Activated naive CD8-positive, alpha-beta T cell treated with anti-CD3 and anti-CD28 coated beads, Interleukin-2, amount 50 U/mL, for 24 hours (primary cell): Measurements from ENCODE around the gene GUCY2C.
"Not testable (repeated sequence)": the region's sequence is repeated elsewhere in the genome, so short reads cannot be mapped to it uniquely, and the experiment has no call there.

ENCODE experiments used
- ATAC-seq: fragments of 150-1000 bp; cut with Tn5 transposase; one replicate; pipeline ENCODE4 v1.10.0; 2021
- DNase-seq: peaks from one replicate; pipeline ENCODE4 v3.0.0; 2021
- H3K27ac Mint-ChIP-seq: one replicate; pipeline ENCODE4 v1.8.0; 2021; ENCODE audit warnings: mild to moderate bottlenecking, mixed read lengths
- H3K27me3 Mint-ChIP-seq: one replicate; pipeline ENCODE4 v1.8.0; 2021; ENCODE audit warnings: mixed read lengths
- H3K36me3 Mint-ChIP-seq: one replicate; pipeline ENCODE4 v1.8.0; 2021; ENCODE audit warnings: low read depth, mixed read lengths
- H3K4me1 Mint-ChIP-seq: one replicate; pipeline ENCODE4 v1.8.0; 2021; ENCODE audit warnings: mixed read lengths
- H3K4me3 Mint-ChIP-seq: one replicate; pipeline ENCODE4 v1.8.0; 2021; ENCODE audit warnings: mild to moderate bottlenecking, moderate library complexity, mixed read lengths
- H3K9me3 Mint-ChIP-seq: one replicate; pipeline ENCODE4 v1.8.0; 2021; ENCODE audit warnings: mixed read lengths

The GUCY2C gene

DNA sequence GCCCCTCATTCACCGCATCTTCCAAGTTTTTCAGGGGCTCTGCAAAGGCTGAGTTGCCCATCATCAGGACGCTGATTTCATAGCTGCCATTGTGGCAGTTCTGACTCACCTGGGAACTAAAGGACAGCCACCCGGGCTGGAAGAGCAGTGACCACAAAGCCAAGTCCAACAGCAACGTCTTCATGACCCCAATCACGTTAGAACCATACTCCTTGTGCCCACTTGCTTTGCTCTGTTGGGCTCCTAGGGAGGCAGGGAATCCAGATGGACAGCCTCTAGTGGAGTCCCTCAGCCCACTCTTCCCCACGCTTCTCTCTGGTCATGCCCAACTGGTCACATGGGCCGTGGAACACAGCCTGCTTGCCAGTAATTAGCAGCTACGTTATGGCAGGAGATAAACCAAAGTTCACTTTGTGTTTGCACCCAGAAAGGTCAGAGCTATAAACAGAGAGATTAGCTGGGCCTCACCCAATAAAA lies at the start of gene GUCY2C:
TSS of gene GUCY2C (minus strand) at position 335 of the 477 bp plus-strand sequence. CDS start at position 184, 151 bp downstream.
- no peaks in the 10 kb centered on the region for H3K36me3 Mint-ChIP-seq
- no peaks in the 10 kb centered on the region for H3K27me3 Mint-ChIP-seq
- H3K27ac Mint-ChIP-seq = no peak within 1 kb of the TSS
- ATAC-seq = no peak
- no peaks in the 10 kb centered on the region for H3K4me1 Mint-ChIP-seq
- H3K4me3 Mint-ChIP-seq = no peak within 1 kb of the TSS
- DNase-seq = no peak
- no peaks in the 10 kb centered on the region for H3K9me3 Mint-ChIP-seq

DNA sequence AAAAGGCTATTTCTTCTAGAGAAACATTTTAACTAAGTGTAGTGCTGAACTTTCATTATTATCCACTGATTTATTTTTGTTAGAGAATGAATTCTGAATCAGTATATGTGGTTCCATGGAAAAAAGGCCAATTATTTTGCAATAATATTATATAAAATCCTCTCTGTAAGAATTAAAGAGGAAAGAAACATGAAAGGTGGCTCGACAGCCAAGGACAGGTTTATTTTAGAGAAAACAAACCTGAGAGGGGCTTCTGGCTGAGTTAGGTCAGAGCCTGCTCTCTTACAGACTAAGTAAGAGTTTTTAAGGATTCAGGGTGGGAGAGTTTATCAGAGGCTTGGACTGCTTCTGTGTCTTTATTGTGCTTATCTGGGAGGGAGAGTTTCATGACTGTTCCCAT lies 46.7 kb upstream of the GUCY2C start:
- ATAC-seq = no peak
- DNase-seq = no peak
- Mint-ChIP-seq H3K9me3 (peaks cover 21% of the 10 kb centered on the region), H3K36me3 (peaks cover 29% of the 10 kb centered on the region), H3K27me3 (no peaks in the 10 kb centered on the region), H3K27ac (no peak overlapping the region), H3K4me1 (no peaks in the 10 kb centered on the region), H3K4me3 (no peak overlapping the region)

DNA sequence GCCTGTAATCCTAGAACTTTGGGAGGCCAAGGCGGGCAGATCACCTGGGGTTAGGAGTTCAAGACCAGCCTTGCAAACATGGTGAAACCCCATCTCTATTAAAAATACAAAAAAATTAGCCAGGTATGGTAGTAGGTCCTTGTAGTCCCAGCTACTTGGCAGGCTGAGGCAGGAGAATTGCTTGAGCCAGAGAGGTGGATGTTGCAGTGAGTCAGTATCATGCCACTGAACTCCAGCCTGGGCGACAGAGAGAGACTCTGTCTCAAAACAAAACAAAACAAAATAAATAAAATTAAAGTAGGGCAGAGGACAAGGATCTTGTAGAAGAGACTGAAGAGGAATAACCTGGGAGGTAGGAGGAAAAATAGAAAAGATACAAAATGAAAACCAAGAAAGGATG lies 45.5 kb upstream of the GUCY2C start:
- H3K9me3 Mint-ChIP-seq = peaks cover 16% of the 10 kb centered on the region
- peaks cover 20% of the 10 kb centered on the region for H3K36me3 Mint-ChIP-seq
- H3K27me3 Mint-ChIP-seq = no peaks in the 10 kb centered on the region
- no peak for DNase-seq
- ATAC-seq = no peak
- no peak overlapping the region for H3K27ac Mint-ChIP-seq
- H3K4me1 Mint-ChIP-seq = no peaks in the 10 kb centered on the region
- H3K4me3 Mint-ChIP-seq = no peak overlapping the region

DNA sequence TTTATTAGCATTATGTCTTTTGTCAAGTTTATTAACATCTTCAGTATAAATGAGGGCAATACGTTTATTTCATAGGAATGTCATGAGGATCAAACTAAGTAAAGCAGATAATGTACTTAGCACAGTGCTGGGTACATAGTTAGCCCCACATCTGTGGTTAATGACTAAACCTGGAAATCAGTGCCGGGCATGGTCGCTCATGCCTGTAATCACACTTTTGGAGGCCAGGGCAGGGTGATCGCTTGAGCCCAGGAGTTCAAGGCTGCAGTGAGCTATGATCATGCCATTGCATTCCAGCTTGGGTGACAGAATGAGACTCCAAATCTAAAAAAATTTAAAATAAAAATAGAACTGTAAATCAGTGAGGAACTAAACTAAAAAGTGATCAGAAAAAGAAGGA lies 44.8 kb upstream of the GUCY2C start:
- Mint-ChIP-seq H3K27ac (no peak overlapping the region), H3K36me3 (peaks cover 15% of the 10 kb centered on the region), H3K27me3 (no peaks in the 10 kb centered on the region), H3K4me3 (no peak overlapping the region), H3K4me1 (no peaks in the 10 kb centered on the region), H3K9me3 (peaks cover 16% of the 10 kb centered on the region)
- DNase-seq (no peak), ATAC-seq (no peak)

DNA sequence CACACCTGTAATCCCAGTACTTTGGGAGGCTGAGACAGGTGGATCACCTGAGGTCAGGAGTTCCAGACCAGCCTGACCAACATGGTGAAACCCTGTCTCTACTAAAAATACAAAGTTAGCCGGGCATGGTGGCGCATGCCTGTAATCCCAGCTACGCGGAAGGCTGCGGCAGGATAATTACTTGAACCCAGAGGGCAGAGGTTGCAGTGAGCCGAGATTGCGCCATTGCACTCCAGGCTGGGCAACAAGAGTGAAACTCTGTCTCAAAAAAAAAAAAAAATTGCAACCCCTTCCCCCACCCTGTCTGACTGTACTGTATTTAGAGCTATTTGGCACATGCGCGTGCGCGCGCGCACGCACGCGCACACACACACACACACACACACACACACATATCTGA lies 40.0 kb upstream of the GUCY2C start:
- not testable (repeated sequence) for H3K9me3 Mint-ChIP-seq, H3K27ac Mint-ChIP-seq, DNase-seq, ATAC-seq, H3K4me1 Mint-ChIP-seq, H3K4me3 Mint-ChIP-seq, H3K27me3 Mint-ChIP-seq, H3K36me3 Mint-ChIP-seq

DNA sequence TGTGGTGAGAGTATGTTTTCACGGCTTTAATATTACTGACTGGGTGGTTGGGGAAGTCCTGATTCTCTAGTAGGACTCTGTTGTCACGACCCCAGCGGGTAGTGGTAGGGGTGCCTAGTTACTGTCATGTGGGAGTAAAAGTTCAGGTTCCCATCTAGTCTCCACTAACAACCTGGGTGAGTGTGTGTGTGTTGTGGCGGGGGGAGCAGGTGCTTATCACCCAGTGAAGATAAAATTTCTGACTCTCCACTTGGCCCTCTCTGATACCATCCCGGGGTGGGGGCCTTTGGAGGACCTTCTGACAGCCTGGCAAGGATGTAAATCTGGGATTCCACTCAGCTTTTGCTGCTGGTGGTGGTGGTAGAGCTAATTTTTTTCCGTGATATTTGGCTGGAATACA lies 35.4 kb upstream of the GUCY2C start:
- Mint-ChIP-seq H3K4me3 (no peak overlapping the region), H3K9me3 (peaks cover 12% of the 10 kb centered on the region), H3K27me3 (peaks cover 9% of the 10 kb centered on the region), H3K4me1 (no peaks in the 10 kb centered on the region), H3K36me3 (peaks cover 2% of the 10 kb centered on the region), H3K27ac (no peak overlapping the region)
- no peak for ATAC-seq
- no peak for DNase-seq

DNA sequence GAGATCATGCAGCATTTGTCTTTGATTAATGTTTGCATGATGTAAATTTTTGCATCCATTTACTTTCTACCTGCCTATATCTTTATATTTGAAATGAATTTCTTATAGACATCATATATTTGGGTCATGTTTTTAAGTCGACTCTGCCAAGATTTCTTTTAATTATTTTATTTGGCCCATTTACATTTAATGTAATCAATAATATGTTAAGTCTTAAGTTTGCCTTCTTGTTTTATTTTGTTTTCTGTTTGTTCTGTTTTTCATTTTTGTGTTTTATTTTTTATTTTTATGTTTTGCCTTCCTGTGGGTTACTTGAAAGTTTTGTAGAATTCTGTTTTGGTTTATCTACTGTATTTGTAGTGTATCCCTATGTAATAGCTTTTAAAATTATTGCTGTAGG lies 33.2 kb upstream of the GUCY2C start:
- DNase-seq (no peak), ATAC-seq (no peak)
- H3K4me3 Mint-ChIP-seq = no peak overlapping the region
- H3K36me3 Mint-ChIP-seq = peaks cover 2% of the 10 kb centered on the region
- H3K27me3 Mint-ChIP-seq = peaks cover 9% of the 10 kb centered on the region
- H3K4me1 Mint-ChIP-seq = no peaks in the 10 kb centered on the region
- peaks cover 12% of the 10 kb centered on the region for H3K9me3 Mint-ChIP-seq
- no peak overlapping the region for H3K27ac Mint-ChIP-seq

DNA sequence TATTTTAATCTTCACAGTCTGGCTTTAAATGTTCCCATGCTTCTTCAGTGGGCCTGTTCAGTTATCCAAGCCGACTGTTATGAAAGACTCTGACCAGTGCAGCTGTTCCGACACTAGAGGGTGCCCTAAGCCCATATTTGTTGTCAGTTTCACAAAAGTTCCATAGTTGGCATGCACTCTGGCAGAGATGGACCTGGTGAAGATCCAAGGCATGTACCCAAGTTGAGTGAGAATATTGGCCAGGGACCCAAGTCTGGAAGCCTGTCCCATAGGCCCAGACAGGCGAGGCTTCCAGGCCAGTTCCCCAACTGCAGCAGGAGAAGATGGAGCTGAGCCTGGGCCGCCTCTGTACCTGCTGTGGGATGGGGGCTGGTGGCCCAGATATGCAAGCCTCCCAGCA lies 27.4 kb upstream of the GUCY2C start:
- no peaks in the 10 kb centered on the region for H3K36me3 Mint-ChIP-seq
- ATAC-seq = peak; percentile 46
- no peaks in the 10 kb centered on the region for H3K9me3 Mint-ChIP-seq
- H3K27me3 Mint-ChIP-seq = peaks cover 13% of the 10 kb centered on the region
- peak; percentile 59 for DNase-seq
- H3K27ac Mint-ChIP-seq = no peak overlapping the region
- H3K4me3 Mint-ChIP-seq = no peak overlapping the region
- no peaks in the 10 kb centered on the region for H3K4me1 Mint-ChIP-seq

DNA sequence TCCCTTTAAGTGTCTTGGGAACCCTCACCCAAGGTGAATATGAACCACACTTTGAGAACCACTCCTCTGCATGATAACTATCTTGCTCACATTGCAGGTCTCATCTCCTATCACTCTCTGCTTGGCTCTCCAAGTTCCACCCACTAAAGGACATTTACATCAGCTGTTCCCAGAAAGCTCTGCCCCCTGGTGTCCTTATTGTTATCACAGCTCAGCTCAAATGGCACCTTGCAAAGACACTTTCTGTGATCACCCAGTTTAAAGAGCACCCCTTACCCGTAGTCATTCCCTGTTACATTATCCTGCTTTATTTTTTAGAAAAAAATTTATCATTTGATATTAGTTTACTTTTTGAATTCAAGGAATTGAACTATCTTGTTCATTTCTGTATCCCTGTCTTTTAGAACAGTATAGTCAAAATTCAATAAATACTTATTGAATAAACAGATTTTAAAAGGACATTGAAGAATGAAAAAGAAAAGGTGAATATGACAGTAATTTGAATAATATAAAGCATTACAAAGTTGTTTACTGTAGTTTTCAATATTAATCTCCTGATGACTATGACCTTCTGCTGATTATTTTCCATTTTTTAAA lies 20.5 kb upstream of the GUCY2C start:
- DNase-seq (peak; percentile 43), ATAC-seq (peak; percentile 71)
- Mint-ChIP-seq H3K9me3 (no peaks in the 10 kb centered on the region), H3K36me3 (no peaks in the 10 kb centered on the region), H3K27ac (no peak overlapping the region), H3K4me1 (peaks cover 7% of the 10 kb centered on the region), H3K4me3 (no peak overlapping the region), H3K27me3 (peaks cover under 1% of the 10 kb centered on the region)

DNA sequence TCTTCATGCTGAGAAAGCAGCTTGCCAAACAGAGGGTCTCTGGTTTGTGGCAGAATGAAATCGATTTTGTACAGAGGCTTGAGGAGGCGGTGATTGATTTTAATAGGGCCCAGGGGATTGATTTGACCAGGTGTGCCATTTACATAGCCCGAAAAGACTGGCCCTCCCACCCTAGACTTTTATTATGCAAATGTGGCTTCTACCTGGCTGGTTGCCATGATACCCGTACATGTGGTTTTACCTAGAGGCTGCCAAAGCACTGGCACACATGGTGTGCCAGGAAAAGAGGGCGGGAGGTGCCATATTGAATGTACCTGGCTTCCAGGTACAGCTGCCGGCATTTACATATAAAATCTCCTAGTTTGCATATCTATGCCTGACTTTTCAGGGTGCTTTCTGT lies 18.0 kb upstream of the GUCY2C start:
- Mint-ChIP-seq H3K27ac (no peak overlapping the region), H3K27me3 (peaks cover 6% of the 10 kb centered on the region), H3K4me1 (peaks cover 7% of the 10 kb centered on the region), H3K9me3 (no peaks in the 10 kb centered on the region), H3K4me3 (no peak overlapping the region), H3K36me3 (no peaks in the 10 kb centered on the region)
- DNase-seq (no peak), ATAC-seq (no peak)

DNA sequence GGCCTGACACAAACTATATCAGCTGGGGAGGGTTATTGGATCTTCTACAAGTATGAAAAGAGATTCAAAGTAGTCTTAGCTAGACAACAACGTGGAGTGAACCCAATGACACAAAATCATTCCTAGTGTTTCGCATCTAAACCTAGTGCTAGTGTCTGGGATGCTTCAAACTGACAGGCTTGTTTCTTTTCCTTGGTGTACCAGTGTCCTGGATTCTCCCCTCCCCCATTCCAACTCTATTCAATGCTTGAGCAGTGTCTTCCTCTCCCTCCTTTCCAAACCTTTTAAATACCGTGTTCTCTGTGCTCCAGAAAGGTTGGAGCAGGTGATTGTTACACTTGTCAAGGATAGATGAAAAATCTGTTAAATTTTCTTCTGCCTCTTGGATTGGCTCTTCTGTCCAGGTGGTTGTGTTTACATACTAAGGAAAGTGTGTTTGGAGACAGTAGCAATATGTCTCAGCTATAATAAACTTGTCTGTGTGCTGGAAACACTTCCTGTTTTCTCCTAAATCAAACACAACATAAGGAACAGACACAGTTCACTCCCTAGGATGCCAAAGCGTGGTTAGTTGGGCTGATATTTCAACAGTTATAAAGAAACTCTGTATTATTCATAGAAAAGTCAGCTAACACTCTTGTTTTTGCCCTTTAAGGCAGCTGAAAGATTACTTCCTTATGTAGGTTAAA lies 14.4 kb upstream of the GUCY2C start:
- no peak overlapping the region for H3K4me3 Mint-ChIP-seq
- H3K36me3 Mint-ChIP-seq = no peaks in the 10 kb centered on the region
- H3K27me3 Mint-ChIP-seq = peaks cover 13% of the 10 kb centered on the region

DNA sequence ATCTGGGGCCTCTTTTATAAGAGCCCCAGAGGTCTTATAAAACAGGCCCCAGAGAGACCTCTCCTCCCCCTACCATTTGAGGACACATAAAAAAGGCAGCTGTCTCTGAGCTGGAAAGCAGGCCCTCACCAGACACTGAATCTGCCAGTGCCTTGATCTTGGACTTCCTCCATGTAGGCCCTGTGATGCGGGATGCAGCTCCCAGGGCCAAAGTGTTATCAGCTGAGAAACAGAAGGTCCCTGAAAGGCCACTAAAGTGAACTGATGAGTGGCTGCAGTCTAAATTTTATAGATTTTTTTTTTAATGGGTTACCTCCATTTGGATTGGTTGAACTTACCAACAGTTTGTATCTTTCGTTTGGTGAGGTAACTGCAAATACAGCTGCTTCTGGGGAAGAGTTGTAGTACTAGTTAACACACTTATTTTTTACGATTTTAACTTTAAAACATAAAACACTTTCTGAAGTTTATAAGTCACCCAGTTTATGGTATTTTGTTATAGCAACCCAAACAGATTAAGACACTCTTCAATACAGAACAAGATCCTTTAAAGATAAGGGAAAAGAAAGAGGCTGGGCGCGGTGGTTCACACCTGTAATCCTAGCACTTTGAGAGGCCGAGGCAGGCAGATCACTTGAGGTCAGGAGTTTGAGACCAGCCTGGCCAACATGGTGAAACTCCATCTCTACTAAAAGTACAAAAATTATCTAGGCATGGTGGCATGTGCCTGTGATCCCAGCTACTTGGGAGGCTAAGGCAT lies 5.6 kb upstream of the GUCY2C start:
- Mint-ChIP-seq H3K27me3 (no peaks in the 10 kb centered on the region), H3K4me3 (no peak overlapping the region), H3K4me1 (no peaks in the 10 kb centered on the region), H3K9me3 (no peaks in the 10 kb centered on the region), H3K36me3 (no peaks in the 10 kb centered on the region), H3K27ac (no peak overlapping the region)
- DNase-seq (no peak), ATAC-seq (no peak)

More for the DNA sequence above, 14.4 kb upstream of the GUCY2C start:
- DNase-seq (no peak), ATAC-seq (no peak)
- Mint-ChIP-seq H3K9me3 (no peaks in the 10 kb centered on the region), H3K27ac (no peak overlapping the region), H3K4me1 (no peaks in the 10 kb centered on the region)

DNA sequence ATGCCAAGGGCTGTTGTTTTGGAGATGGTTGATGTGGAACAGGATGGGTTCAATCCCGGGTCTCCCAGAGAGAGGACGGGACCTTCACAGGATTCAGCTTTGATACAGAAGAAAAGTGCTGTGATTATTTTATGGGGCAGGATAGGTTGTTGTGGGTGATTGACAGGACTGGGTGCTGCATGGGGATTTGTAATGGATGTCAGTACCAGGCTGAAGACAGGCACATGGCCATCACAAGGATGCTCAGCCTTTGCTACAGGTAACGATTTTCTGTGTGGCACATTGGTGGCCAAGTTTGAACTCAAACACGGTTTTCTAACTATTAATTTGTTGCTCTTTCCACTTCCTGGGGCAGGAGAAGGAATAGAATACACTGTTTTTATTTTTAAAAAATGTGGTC lies 4.5 kb upstream of the GUCY2C start:
- no peaks in the 10 kb centered on the region for H3K9me3 Mint-ChIP-seq
- DNase-seq = no peak
- H3K4me1 Mint-ChIP-seq = no peaks in the 10 kb centered on the region
- H3K36me3 Mint-ChIP-seq = no peaks in the 10 kb centered on the region
- H3K27ac Mint-ChIP-seq = no peak overlapping the region
- ATAC-seq = no peak
- H3K4me3 Mint-ChIP-seq = no peak overlapping the region
- H3K27me3 Mint-ChIP-seq = no peaks in the 10 kb centered on the region

DNA sequence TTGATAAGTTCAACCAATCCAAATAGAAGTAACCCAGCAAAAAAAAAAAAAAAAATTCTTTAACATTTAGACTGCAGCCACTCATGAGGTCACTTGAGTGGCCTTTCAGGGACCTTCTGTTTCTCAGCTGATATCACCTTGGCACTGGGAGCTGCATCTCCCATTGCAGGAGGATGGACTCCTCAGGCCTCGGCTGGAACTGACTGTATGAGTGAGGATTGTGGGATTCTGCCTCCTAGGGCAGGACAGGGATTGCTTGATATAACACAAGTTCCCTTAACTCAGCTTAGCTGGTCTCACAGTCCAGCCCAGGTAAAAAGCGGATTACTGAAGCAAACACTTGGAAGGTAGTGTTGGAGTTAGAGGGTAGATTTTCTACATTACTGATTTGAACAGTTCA lies 3.5 kb upstream of the GUCY2C start:
- DNase-seq (no peak), ATAC-seq (no peak)
- no peaks in the 10 kb centered on the region for H3K27me3 Mint-ChIP-seq
- H3K4me3 Mint-ChIP-seq = no peak overlapping the region
- no peak overlapping the region for H3K27ac Mint-ChIP-seq
- no peaks in the 10 kb centered on the region for H3K36me3 Mint-ChIP-seq
- no peaks in the 10 kb centered on the region for H3K4me1 Mint-ChIP-seq
- no peaks in the 10 kb centered on the region for H3K9me3 Mint-ChIP-seq

DNA sequence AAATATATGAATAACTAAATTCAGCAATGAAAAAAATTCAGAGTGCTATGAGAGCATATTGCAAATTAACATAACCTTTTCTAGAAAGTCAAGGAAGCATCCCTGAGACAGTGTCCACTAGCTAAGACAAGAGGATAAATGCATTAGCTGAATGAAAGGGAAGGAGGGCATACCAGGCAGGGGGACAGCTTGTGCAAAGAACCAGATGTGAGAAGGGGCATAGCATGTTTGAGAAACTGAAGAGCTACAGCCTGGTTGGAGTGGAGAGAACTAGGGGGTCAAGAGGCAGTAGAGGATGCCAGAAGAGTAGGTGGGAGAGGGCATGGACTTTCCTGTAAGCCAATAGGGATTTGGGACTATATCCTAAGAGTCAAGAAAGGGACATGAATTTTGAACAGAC lies 2.2 kb upstream of the GUCY2C start:
- no peaks in the 10 kb centered on the region for H3K9me3 Mint-ChIP-seq
- no peaks in the 10 kb centered on the region for H3K27me3 Mint-ChIP-seq
- ATAC-seq = no peak
- H3K4me3 Mint-ChIP-seq = no peak overlapping the region
- no peak overlapping the region for H3K27ac Mint-ChIP-seq
- no peak for DNase-seq
- H3K4me1 Mint-ChIP-seq = no peaks in the 10 kb centered on the region
- no peaks in the 10 kb centered on the region for H3K36me3 Mint-ChIP-seq
